Measurements from ENCODE around the gene RNF223. TPM values are rescaled to one million over a fixed set of nuclear protein-coding genes. Genes with fewer than 3 reads are reported as not detected.
"Not testable (repeated sequence)": the region's sequence is repeated elsewhere in the genome, so short reads cannot be mapped to it uniquely, and the experiment has no call there.

The RNF223 gene
- total RNA-seq, 1 experiment from 2014 or later = not detected

DNA sequence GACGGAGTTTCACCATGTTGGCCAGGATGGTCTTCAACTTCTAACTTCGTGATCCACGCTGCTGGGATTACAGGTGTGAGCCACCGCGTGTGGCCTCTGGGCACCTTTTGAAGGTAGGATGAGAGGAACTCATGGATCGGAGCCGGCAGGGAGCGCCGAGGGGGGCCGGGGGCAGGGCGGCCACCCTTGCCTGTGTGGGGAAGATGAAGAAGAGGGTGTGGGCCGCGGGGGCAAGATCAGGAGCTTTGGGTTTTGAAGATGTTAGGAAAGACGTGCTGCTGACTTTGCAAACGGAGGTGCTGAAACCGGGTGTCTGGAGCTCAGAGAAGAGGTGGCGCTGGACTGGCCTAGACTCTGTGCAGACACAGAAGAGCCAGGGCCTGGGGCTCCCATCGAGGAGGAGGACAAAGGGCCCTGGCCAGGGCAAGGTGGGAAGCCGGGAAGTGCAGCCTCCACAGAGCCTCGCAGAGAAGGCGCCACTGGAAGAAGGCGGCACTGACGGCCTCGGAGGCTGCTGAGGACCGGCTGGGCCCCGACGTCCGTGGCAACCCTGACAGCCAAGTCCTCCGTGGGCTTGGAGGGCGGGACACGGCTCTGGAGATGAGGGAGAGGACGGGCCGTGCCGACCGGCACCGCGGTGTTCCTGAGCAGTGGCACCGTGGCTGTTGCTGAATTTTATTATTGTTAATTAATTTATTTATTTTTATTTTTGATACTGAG lies 13.7 kb downstream of the RNF223 start:
- no peak for DNase-seq (ENCODE audit: low read depth)

DNA sequence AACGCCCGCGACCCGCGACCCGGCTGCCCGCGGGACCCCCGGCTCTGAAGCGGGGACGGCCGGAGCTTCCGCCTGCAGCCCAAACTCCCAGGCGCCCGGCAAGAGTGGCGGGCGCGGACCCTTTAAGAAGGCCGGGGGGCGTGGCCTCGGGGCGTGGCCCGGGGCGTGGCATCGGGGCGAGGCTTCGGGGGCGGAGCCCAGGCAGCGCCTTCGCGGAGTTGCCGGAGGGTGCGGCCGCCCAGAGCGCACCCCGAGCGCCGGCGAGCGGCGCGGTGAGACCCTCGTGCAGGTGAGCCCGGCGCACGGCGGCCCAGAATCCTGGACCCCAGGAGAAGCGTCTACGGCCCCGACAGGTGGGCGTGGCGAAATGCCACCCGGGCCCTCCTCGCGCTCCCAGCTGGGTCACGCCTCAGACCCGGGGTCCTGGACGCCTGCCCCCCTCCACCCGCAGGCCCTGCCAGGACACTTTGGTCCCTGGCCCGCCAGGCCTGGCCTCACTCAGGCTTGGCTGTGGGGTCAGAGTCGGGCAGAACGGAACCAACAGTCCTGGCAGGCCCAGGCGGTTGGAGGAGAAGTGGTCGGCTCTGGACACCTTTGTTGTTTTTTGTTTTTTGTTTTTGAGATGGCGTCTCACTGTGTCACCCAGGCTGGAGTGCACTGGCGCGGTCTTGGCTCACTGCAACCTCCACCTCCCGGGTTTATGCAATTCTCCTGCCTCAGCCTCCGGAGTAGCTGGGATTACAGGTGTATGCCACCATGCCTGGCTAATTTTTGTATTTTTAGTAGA lies 14.4 kb downstream of the RNF223 start:
- peak; percentile 77 for DNase-seq (ENCODE audit: low read depth)

- DNase-seq (ENCODE audit: low read depth) = peak; percentile 29
Observed at GRCh38 chr1:1058921-1059493, 15.1 kb downstream of the RNF223 start.

DNA sequence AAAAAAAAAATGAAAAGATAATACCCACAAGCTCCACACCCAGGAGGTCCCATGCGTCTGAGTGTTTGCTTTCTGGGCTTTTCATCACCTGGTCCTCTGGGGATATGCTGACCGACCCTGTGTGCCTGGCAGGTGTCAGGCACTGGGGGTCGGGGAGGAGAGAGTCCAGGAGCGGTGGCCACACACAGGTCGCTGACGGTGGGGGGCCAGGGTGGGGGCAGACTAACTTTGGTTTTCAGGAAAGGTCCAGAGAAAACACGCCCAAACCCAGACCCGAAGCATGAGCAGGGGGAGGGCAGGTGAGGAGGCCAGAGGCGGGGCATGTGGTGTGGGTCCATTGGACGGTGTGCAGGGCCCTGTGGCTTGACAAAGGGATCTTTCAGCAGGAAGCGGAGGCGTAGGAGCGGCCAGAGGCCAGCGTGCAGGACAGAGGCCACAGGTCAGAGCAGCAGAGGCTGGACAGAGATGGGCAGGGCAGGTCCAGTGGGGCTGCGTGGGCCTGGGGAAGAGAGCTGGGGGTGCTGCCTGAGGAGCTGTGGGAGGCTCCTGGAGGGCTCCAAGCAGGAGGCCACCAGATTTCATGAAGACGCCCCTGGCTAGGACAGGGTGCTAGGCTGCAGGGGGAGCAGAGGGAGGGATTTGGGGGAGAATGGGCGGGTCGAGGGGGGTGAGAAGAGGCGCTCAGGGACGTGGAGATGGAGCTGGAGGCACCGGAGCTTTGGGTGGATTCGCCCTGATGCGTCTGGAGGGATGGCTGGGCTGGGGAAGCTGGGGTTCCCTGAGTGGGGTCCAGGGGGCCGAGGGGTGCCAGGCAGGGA lies 15.8 kb downstream of the RNF223 start:
- DNase-seq (ENCODE audit: low read depth) = no peak

DNA sequence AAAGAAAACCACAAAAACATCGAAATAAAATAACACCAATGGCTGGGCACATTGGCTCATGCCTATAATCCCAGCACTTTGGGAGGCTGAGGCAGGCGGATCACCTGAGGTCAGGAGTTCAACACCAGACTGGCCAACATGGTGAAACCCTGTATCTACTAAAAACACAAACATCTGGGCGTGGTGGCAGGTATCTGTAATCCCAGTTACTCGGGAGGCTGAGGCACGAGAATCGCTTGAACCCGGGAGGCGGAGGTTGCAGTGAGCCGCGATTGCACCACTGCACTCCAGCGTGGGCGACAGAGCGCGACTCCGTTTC lies 16.4 kb downstream of the RNF223 start:
- not testable (repeated sequence) for DNase-seq (ENCODE audit: low read depth)

DNA sequence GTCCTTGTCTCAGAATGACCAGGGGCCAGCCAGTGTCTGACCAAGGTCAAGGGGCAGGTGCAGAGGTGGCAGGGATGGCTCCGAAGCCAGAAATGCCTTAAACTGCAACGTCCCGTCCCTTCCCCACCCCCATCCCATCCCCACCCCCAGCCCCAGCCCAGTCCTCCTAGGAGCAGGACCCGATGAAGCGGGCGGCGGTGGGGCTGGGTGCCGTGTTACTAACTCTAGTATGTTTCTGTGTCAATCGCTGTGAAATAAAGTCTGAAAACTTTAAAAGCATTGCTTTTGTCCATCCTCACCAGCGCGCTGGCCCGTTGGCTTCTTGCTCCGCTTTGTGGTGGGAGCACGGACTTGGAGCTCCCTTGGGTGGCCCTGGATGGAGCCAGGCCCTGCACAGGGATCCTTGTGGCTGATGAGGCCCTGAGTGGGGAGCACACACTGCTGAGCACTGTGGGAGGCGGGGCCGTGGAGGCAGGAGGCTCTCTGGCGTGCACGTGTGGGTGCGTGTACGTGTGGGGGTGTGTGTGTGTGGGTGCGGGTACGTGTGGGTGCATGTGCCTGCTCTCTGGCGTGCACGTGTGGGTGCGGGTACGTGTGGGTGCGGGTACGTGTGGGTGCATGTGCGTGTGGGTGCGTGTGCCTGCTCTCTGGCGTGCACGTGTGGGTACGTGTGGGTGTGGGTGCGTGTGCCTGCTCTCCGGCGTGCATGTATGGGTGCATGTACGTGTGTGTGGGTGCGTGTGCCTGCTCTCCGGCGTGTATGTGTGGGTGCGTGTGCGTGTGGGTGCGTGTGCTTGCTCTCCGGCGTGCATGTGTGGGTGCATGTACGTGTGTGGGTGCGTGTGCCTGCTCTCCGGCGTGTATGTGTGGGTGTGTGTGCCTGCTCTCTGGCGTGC lies 18.0 kb downstream of the RNF223 start:
- no peak for DNase-seq (ENCODE audit: low read depth)

GRCh38 chr1:1054971-1055370 lies 19.1 kb downstream of the RNF223 start:
- no peak for DNase-seq (ENCODE audit: low read depth)

GRCh38 chr1:1054099-1054700 lies 19.9 kb downstream of the RNF223 start:
- DNase-seq (ENCODE audit: low read depth) = no peak

- DNase-seq (ENCODE audit: low read depth) = no peak
Observed at GRCh38 chr1:1053682-1054081, 20.4 kb downstream of the RNF223 start.

DNA sequence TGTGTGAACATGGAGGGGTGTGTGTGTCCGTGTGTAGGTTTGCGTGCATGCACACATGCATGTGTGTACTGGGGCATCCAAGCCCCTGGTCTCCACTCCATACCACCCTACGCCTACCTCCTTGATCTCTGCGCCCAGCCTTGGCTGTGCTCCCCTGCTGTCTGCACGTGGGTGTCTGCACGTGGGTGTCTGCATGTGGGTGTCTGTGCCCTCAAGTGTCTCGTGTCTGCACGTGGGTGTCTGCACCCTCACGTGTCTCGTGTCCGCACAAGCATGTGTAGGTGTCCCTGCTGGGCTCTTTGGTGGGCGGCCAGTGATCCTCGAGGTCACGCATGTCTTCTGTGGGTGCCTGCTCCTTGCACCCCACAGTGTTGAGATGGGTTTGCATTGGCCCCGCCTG lies 21.1 kb downstream of the RNF223 start:
- no peak for DNase-seq (ENCODE audit: low read depth)

- DNase-seq (ENCODE audit: low read depth) = no peak
Observed at GRCh38 chr1:1052003-1052840, 21.9 kb downstream of the RNF223 start.

DNA sequence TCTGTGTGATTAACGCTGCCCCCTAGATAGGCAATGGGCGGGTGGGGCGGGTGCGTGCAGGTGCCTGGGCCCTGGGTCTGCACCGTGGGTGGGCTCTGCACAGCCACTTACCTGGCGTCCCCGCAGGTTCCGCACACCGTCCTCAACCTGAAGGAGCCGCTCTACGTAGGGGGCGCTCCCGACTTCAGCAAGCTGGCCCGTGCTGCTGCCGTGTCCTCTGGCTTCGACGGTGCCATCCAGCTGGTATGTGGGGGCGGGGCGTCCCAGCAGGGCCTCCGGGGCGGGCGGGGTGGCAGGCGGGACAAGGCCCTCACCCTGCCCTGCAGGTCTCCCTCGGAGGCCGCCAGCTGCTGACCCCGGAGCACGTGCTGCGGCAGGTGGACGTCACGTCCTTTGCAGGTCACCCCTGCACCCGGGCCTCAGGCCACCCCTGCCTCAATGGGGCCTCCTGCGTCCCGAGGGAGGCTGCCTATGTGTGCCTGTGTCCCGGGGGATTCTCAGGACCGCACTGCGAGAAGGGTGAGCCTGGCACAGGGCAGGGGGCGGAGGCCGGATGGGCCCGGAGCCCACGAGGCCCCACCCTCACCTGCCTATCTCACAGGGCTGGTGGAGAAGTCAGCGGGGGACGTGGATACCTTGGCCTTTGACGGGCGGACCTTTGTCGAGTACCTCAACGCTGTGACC lies 22.8 kb downstream of the RNF223 start:
- DNase-seq (ENCODE audit: low read depth) = no peak

- DNase-seq (ENCODE audit: low read depth) = no peak
Observed at GRCh38 chr1:1050577-1051052, 23.5 kb downstream of the RNF223 start.

DNA sequence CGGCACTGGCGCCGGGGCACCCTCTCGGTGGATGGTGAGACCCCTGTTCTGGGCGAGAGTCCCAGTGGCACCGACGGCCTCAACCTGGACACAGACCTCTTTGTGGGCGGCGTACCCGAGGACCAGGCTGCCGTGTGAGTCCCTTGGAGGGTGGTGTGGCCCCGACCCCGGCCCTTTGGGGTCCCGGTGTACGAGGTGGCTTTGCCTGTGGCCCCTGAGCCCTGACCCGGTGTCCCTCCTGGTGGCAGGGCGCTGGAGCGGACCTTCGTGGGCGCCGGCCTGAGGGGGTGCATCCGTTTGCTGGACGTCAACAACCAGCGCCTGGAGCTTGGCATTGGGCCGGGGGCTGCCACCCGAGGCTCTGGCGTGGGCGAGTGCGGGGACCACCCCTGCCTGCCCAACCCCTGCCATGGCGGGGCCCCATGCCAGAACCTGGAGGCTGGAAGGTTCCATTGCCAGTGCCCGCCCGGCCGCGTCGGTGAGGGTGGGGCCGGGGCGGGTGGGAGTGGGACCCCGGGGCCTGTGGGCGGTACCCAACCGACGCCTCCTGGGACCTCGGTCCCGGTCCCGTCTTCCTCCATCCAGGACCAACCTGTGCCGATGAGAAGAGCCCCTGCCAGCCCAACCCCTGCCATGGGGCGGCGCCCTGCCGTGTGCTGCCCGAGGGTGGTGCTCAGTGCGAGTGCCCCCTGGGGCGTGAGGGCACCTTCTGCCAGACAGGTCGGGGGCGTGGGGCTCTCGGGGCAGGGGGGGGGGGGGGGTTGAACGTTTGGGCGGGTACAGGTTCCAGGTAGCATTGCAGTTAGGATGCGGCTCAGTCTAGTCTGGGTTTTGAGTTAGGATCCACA lies 24.6 kb downstream of the RNF223 start:
- no peak for DNase-seq (ENCODE audit: low read depth)

DNA sequence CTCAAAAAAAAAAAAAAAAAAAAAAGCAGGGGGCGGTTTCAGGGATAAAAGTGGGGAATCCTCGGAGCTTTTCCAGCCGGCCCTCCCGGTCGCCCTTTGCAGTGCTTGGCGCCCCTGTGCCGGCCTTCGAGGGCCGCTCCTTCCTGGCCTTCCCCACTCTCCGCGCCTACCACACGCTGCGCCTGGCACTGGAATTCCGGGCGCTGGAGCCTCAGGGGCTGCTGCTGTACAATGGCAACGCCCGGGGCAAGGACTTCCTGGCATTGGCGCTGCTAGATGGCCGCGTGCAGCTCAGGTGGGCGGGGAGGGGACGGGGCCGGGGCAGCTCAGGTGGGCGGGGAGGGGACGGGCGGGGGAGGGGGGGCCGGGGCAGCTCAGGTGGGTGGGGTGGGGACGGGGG lies 25.3 kb downstream of the RNF223 start:
- DNase-seq (ENCODE audit: low read depth) = no peak

GRCh38 chr1:1047963-1048362 lies 26.1 kb downstream of the RNF223 start:
- no peak for DNase-seq (ENCODE audit: low read depth)

- no peak for DNase-seq (ENCODE audit: low read depth)
Observed at GRCh38 chr1:1047407-1047806, 26.7 kb downstream of the RNF223 start.

GRCh38 chr1:1046767-1047166 lies 27.3 kb downstream of the RNF223 start:
- DNase-seq (ENCODE audit: low read depth) = no peak
